Osteoblast (primary cell): ENCODE data around the gene CCNT2. TPM values are rescaled to one million over a fixed set of nuclear protein-coding genes. Genes with fewer than 3 reads are reported as not detected.
A peak's percentile ranks its signal among the peaks of the same experiment; 100 is the strongest.
"Not testable (repeated sequence)": the region's sequence is repeated elsewhere in the genome, so short reads cannot be mapped to it uniquely, and the experiment has no call there.

Source experiments
- DNase-seq: peaks from one replicate; pipeline ENCODE4 v3.0.0; 2011; ENCODE audit warnings: low spot score, mixed read lengths; ENCODE audit not compliant: insufficient read length; ENCODE audit errors: missing footprints
- H2AFZ ChIP-seq: 2 replicates; pipeline ENCODE4 v1.6.0; 2011; ENCODE audit warnings: mild to moderate bottlenecking, low read length
- H3K27ac ChIP-seq: 2 replicates; pipeline ENCODE4 v1.5.1; 2011; ENCODE audit warnings: mild to moderate bottlenecking, low read depth, low read length, moderate library complexity
- H3K27me3 ChIP-seq: 2 replicates; pipeline ENCODE4 v1.6.0; 2012; ENCODE audit warnings: mild to moderate bottlenecking, control low read depth, inconsistent platforms, low read length, moderate library complexity; ENCODE audit not compliant: insufficient read depth
- H3K36me3 ChIP-seq: 2 replicates; pipeline ENCODE4 v1.5.1; 2011; ENCODE audit warnings: mild to moderate bottlenecking, low read length, control low read depth, moderate library complexity; ENCODE audit not compliant: insufficient read depth
- H3K4me1 ChIP-seq: 2 replicates; pipeline ENCODE4 v1.5.1; 2011; ENCODE audit warnings: mild to moderate bottlenecking, low read length, control low read depth, moderate library complexity; ENCODE audit not compliant: insufficient read depth
- H3K4me2 ChIP-seq: 2 replicates; pipeline ENCODE4 v1.6.0; 2011; ENCODE audit warnings: mild to moderate bottlenecking, low read length; ENCODE audit not compliant: insufficient read depth
- H3K4me3 ChIP-seq: fragments of 200-600 bp; sonication (generic); 3 replicates; pipeline ENCODE4 v1.5.1; 2012; ENCODE audit warnings: mild to moderate bottlenecking, low read length, inconsistent platforms; ENCODE audit not compliant: insufficient read depth
- H3K79me2 ChIP-seq: 2 replicates; pipeline ENCODE4 v1.6.0; 2012; ENCODE audit warnings: mild to moderate bottlenecking, low read length, control low read depth, inconsistent platforms; ENCODE audit not compliant: insufficient read depth
- H3K9me3 ChIP-seq: 2 replicates; pipeline ENCODE4 v1.5.1; 2011; ENCODE audit warnings: low read depth, low read length, control low read depth
- H4K20me1 ChIP-seq: 2 replicates; pipeline ENCODE4 v1.6.0; 2012; ENCODE audit warnings: mild to moderate bottlenecking, low read length, control low read depth; ENCODE audit not compliant: insufficient read depth
- total RNA-seq: library from RNA; depleted of rRNA; stranded (reverse); fragments of >200 nt; gene quantifications from 2 replicates; pipeline ENCODE4 v1.2.3, GENCODE V29; 2012
- TF ChIP-seq, protein P1 (sequence below): IDR thresholded peaks from 2 replicates; pipeline ENCODE4 v1.5.1; 2011; ENCODE audit warnings: mild to moderate bottlenecking, low read depth, low read length, moderate library complexity; ENCODE audit errors: extremely low read depth

CCNT2 gene
- total RNA-seq, 1 donor = 26.8 TPM

- H4K20me1 ChIP-seq = no peaks in the 10 kb centered on the region
- no peaks in the 10 kb centered on the region for H3K27me3 ChIP-seq
- no peak for DNase-seq
- H3K36me3 ChIP-seq = no peaks in the 10 kb centered on the region
- H3K79me2 ChIP-seq = no peaks in the 10 kb centered on the region
- no peaks in the 10 kb centered on the region for H3K9me3 ChIP-seq
- no peak overlapping the region for H2AFZ ChIP-seq
- no peak overlapping the region for H3K27ac ChIP-seq
- H3K4me1 ChIP-seq = no peaks in the 10 kb centered on the region
- H3K4me2 ChIP-seq = no peak overlapping the region
- TF ChIP-seq, protein P1, sequence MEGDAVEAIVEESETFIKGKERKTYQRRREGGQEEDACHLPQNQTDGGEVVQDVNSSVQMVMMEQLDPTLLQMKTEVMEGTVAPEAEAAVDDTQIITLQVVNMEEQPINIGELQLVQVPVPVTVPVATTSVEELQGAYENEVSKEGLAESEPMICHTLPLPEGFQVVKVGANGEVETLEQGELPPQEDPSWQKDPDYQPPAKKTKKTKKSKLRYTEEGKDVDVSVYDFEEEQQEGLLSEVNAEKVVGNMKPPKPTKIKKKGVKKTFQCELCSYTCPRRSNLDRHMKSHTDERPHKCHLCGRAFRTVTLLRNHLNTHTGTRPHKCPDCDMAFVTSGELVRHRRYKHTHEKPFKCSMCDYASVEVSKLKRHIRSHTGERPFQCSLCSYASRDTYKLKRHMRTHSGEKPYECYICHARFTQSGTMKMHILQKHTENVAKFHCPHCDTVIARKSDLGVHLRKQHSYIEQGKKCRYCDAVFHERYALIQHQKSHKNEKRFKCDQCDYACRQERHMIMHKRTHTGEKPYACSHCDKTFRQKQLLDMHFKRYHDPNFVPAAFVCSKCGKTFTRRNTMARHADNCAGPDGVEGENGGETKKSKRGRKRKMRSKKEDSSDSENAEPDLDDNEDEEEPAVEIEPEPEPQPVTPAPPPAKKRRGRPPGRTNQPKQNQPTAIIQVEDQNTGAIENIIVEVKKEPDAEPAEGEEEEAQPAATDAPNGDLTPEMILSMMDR = peak; percentile 40
- H3K4me3 ChIP-seq = no peak overlapping the region
Observed at GRCh38 chr2:134897932-134898331, 20.7 kb upstream of the CCNT2 start.

GRCh38 chr2:134899204-134899603 lies 19.4 kb upstream of the CCNT2 start:
- Histone ChIP-seq H3K4me1 (no peaks in the 10 kb centered on the region), H3K4me2 (no peak overlapping the region), H2AFZ (no peak overlapping the region), H3K79me2 (no peaks in the 10 kb centered on the region), H3K27me3 (no peaks in the 10 kb centered on the region), H3K36me3 (no peaks in the 10 kb centered on the region), H3K9me3 (no peaks in the 10 kb centered on the region), H3K4me3 (no peak overlapping the region), H3K27ac (no peak overlapping the region), H4K20me1 (no peaks in the 10 kb centered on the region)
- no peak for DNase-seq
- TF ChIP-seq, protein P1 = no peak

DNA sequence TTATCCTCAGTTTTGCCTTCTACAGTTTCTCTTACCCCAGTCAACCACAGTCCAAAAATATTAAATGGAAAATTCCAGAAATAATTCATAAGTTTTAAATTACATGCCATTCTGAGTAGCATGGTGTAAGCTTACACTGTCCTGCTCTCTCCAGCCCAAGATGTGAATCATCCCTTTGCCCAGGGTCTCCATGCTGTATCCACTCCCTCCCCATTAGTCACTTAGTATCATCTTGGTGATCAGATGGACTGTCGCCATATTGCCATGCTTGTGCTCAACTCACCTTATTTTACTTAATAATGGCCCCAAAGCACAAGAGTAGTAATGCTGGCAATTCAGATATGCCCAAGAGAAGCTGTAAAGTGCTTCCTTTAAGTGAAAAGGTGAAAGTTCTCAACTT lies 18.5 kb upstream of the CCNT2 start:
- Histone ChIP-seq H3K27me3 (no peaks in the 10 kb centered on the region), H3K4me2 (no peak overlapping the region), H2AFZ (no peak overlapping the region), H3K79me2 (no peaks in the 10 kb centered on the region), H3K9me3 (no peaks in the 10 kb centered on the region), H4K20me1 (no peaks in the 10 kb centered on the region), H3K27ac (no peak overlapping the region), H3K36me3 (no peaks in the 10 kb centered on the region), H3K4me1 (no peaks in the 10 kb centered on the region), H3K4me3 (no peak overlapping the region)
- no peak for DNase-seq
- TF ChIP-seq, protein P1 = no peak

- not testable (repeated sequence) for H3K4me1 ChIP-seq, H3K9me3 ChIP-seq, H3K27me3 ChIP-seq, H3K27ac ChIP-seq, DNase-seq, H3K79me2 ChIP-seq, H2AFZ ChIP-seq, H4K20me1 ChIP-seq, H3K36me3 ChIP-seq, H3K4me3 ChIP-seq, H3K4me2 ChIP-seq
Observed at GRCh38 chr2:134903701-134904100, 14.9 kb upstream of the CCNT2 start.
